GM18520 (cell line): ENCODE results near the gene FAM117B.

Experiments used
- ATAC-seq: cut with Tn5 transposase; IDR thresholded peaks from one replicate; pipeline ENCODE4 v1.9.1; 2021; ENCODE audit not compliant: unreplicated experiment

FAM117B gene

GRCh38 chr2:202634556-202635427 lies at the start of gene FAM117B:
Gene FAM117B, plus strand, starts transcription at chr2:202634969. Its CDS starts 219 bp downstream, at chr2:202635188.
- peak; percentile 93 for ATAC-seq

DNA sequence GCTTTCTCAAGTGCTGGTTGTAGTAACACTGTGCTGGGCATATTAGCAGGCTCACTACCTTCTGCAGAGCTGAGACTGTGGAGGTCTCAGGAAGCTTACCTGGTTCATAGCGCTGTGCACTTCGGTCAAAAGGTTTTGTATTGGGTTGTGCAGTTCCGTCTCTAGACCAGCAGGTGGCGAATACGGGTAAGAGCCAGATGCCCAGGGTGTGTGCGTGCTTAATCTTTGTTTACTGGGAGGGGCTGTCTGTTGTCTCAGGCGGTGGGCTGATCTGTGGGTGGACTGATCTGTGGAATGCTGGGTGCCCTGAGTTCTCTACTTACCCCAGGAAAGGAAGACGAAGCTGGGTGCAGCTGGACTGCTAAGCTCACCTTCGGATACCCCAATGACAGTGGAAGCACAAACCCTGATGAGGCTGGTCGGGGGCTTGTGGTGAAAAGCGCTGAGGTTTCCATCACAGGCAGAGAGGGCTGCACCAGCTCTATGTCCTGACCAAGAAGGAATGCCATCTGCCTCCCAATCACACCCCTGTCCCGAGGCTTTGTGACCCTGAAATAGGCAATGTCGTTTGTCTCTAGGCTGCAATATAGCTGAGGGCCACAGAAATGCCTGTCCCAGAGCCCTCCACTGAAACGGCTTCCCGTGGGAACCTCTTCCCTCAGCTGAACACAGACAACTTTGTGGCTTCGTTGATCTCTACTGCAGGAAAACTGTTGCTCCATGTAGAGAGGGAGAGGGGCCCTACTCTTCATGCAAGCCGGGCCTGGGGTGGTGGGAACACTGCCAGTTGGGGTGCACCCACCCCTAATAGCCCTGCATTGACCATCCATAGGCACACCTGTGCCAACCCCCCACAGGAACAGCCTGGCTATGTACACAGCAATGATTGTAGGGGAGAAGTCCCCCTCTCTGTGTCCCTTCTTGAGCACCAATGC lies 45.9 kb upstream of the FAM117B start:
- peak; percentile 52 for ATAC-seq

GRCh38 chr2:202589582-202589949 lies 45.2 kb upstream of the FAM117B start:
- ATAC-seq = no peak

DNA sequence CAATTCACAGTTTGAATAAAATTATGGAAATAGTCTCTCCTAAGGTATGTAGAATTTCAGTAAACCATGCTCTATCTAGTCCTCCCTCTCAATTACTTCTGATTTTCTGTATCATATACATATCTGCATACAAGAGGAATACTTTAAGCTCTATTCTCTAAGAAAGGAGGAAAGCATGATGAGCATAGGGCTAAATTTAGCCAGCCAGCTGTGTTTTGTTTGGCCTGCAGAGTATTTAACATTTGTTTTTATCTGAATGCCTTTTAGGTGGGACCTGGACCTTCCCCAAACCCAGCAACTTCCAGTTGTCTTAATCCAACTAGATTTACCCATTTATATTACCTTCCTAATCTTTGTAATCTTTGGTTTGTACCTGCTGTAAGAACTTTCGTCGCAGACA lies 42.2 kb upstream of the FAM117B start:
- ATAC-seq = no peak

- no peak for ATAC-seq
These were observed 35.7 kb upstream of the FAM117B start for GRCh38 chr2:202599105-202599504.

GRCh38 chr2:202599911-202600310 lies 34.9 kb upstream of the FAM117B start:
- ATAC-seq = no peak

- ATAC-seq = no peak
These were observed 30.1 kb upstream of the FAM117B start for GRCh38 chr2:202604699-202605098.

DNA sequence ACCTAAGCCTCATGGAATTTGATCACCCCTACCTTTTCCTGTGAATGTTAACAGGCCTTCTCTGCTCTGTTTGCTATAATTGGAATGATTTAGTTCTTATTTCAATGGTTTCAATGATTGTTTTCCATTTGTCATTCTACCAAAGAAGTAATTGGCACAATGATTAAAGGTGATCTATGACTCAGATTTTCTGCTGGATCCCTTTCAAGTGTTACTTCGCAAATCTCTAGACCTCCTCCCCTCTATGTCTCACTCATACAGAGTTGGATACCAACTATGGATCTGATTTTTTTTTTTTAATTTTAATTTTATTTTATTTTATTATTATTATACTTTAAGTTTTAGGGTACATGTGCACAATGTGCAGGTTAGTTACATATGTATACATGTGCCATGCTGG lies 29.6 kb upstream of the FAM117B start:
- ATAC-seq = no peak

GRCh38 chr2:202608142-202608852 lies 26.5 kb upstream of the FAM117B start:
- ATAC-seq = no peak

DNA sequence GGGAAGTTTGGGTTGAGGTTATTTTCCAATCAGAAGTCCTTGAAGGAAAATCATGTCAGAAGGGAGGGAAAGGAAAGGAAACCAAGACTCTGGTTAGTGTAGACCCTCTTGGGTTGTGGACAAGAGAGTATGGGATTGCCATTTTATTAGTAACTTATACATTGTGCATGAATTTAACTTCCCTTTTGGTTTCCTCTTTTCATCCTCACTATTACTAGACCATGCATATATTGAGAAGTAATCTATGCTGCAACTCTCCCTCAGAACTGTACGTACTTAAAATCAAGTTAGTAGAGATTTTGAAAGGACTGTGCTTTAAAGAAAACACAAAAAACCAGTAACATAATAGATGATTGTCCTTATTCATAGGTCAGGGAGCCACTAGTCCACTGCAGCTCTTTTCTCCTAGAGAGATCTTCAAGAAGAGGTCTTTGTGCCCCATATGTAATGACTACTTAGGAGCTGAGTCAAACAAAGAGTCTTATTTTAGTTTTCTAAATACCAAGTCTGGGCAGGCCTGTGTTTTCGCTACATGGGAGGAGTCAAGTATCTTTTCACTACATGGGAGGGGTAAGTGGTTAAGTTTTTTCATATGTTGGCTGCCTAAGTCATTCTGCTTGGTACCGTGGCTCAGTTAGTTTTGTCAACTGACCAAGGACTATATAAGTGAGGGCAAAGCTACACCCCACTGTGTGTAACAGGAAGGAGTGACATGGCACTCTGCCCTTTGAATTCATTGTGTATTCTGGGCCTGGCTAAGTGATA lies 25.2 kb upstream of the FAM117B start:
- ATAC-seq = peak; percentile 90

- ATAC-seq = no peak
These were observed 24.4 kb upstream of the FAM117B start for GRCh38 chr2:202610380-202610779.

DNA sequence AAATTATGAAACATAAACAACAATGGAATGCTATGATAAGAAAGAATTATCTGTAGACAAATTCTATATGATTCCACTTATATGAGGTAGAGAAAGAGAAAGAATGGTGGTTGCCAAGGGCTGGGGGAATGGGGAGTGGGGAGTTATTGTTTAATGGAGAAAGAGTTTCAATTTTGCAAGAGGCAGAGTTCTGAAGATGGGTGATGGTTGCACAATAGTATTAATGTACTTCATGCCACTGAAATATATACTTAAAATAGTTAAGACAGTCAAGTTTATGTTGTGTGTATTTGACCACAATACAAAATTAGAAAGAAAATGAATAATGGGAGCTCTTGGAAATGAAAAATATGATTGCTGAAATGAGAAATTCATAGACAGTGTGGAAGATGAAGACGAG lies 22.6 kb upstream of the FAM117B start:
- ATAC-seq = no peak

DNA sequence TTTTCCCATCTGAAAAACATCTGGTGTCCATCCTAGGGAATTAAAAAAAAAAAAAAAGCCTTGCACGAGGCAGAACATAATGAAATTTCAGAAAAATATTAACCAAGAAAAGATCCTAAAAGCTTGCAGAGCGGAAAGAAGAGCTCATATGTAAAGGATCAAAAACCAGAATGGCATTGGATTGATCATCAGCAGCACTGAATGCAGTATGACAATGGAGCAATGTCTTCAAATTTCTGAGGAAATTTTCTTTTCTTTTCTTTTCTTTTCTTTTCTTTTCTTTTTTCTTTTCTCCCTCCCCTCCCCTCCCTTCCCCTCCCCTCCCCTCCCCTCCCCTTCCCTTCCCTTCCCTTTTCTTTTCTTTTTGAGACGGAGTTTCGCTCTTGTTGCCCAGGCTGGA lies 21.3 kb upstream of the FAM117B start:
- ATAC-seq = no peak

DNA sequence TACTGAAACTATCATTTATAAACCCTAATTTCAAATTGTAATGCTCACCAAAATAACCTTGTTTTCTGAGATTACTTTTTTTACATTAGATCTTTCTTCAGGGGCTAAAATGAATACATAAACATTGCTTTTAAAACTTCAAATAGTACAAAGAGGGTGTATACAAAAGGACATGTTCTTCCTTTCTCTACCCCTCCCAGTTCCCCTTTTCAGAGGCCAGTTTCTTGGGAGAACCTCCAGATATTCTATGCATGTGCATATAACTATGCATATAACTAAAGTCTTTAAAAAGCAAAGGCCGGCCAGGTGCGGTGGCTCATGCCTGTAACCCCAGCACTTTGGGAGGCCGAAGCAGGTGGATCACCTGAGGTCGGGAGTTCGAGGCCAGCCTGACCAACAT lies 10.6 kb upstream of the FAM117B start:
- no peak for ATAC-seq

DNA sequence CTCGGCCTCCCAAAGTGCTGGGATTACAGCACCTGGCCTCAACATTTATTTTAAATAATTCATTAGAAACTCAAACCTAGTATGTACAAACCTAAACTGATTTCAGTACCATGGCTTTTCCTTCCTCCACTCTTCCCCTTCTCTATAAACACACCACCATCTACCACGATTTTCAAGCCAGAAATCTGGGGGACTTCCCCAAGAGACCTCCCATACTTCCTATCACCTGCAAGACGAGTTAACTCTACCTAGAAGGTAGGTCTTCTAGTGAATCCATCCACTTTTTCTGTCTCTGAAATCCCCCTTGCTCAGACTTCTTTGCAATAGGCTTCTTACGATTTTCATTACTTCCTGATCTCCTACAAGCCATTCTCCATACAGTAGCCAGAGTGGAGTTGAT lies 7.7 kb upstream of the FAM117B start:
- no peak for ATAC-seq

- ATAC-seq = no peak
These were observed 6.0 kb upstream of the FAM117B start for GRCh38 chr2:202628646-202629198.

DNA sequence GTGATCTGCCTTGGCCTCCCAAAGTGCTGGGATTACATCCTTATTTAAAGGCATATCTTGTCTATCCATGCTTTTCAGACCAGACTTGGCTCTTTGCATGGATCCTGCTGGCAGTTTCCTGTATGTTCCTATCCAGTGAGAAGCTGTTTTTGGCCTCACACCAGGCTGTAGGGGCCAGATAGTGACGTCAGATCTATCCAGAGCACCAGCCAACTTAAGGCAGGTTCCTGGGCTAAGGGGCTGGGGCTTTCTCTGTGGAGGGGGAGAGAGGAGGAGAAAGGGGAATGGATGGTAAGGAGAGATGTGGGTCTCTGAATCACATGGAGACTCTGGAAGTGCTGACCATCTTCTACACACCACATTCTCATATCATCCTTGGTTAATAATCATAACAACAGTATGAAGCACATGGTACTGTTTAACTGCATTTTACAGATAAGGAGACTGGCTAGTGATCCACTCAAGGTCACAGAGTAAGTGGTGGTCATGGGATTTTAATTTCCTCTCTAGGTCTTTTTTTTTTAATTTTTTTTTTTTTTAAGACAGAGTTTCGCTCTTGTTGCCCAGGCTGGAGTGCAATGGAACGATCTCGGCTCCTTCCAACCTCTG lies 2.0 kb upstream of the FAM117B start:
- ATAC-seq = no peak

GRCh38 chr2:202633470-202633869 lies 1.3 kb upstream of the FAM117B start:
- no peak for ATAC-seq

- peak; percentile 38 for ATAC-seq
These were observed 851 bp downstream of the FAM117B start for GRCh38 chr2:202635428-202636212.
